K562 (cell line): ENCODE measurements around the gene YEATS2.

Source experiments
- GABPB1 ChIP-seq: sonication (generic); formaldehyde crosslinking; IDR thresholded peaks from 2 replicates; pipeline ENCODE4 v1.8.0; 2022; ENCODE audit warnings: mild to moderate bottlenecking, missing genetic modification reagents
- MEF2D ChIP-seq: conservative IDR thresholded peaks from 2 replicates; pipeline ENCODE4 v1.6.1; 2016; ENCODE audit warnings: low read depth, missing genetic modification characterization, missing compliant biosample characterization
- SMC3 ChIP-seq: conservative IDR thresholded peaks from 2 replicates; pipeline ENCODE4 v1.6.1; 2011; ENCODE audit warnings: low read depth, low read length, improper control_type of control experiment; ENCODE audit not compliant: insufficient read depth

- TF ChIP-seq GABPB1, result no peak
- no peak for TF ChIP-seq MEF2D (tag)
- no peak for TF ChIP-seq SMC3
Observed at GRCh38 chr3:183662099-183662498, 35.5 kb upstream of the YEATS2 start.
